C4-2B (cell line): ENCODE results near the gene CTSD.

Source experiments
- H3K27ac ChIP-seq: fragments of 450-650 bp; 2 replicates; pipeline ENCODE4 v1.5.1; 2017
- ZFX ChIP-seq: fragments of 450-650 bp; IDR thresholded peaks from 2 replicates; pipeline ENCODE4 v1.6.1; 2017
- TF ChIP-seq, protein P1 (sequence below): fragments of 450-650 bp; conservative IDR thresholded peaks from 2 replicates; pipeline ENCODE4 v1.5.1; 2017; ENCODE audit warnings: mild to moderate bottlenecking

The CTSD gene

DNA sequence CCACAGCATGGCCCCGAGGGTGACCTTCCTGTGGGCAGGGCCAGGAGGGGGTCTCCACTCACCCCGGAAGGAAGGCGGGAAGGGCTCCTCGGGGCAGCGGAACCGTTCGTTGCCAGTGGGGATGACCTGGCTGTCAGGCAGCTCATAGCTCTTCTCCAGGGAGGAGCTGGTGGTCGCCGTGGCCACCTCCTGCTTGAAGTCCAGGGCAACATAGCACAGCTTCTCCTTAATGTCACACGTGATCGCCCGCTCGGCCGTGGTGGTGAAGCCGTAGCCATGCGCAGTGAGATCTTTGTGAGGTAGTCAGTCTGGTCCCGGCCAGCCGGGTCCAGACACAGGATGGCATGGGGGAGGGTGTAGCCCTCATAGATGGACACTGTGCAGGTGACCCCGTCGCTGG, 39.5 kb upstream of the CTSD start:
- no peak overlapping the region for H3K27ac ChIP-seq
- TF ChIP-seq, protein P1, sequence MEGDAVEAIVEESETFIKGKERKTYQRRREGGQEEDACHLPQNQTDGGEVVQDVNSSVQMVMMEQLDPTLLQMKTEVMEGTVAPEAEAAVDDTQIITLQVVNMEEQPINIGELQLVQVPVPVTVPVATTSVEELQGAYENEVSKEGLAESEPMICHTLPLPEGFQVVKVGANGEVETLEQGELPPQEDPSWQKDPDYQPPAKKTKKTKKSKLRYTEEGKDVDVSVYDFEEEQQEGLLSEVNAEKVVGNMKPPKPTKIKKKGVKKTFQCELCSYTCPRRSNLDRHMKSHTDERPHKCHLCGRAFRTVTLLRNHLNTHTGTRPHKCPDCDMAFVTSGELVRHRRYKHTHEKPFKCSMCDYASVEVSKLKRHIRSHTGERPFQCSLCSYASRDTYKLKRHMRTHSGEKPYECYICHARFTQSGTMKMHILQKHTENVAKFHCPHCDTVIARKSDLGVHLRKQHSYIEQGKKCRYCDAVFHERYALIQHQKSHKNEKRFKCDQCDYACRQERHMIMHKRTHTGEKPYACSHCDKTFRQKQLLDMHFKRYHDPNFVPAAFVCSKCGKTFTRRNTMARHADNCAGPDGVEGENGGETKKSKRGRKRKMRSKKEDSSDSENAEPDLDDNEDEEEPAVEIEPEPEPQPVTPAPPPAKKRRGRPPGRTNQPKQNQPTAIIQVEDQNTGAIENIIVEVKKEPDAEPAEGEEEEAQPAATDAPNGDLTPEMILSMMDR, result no peak
- TF ChIP-seq ZFX, result no peak

DNA sequence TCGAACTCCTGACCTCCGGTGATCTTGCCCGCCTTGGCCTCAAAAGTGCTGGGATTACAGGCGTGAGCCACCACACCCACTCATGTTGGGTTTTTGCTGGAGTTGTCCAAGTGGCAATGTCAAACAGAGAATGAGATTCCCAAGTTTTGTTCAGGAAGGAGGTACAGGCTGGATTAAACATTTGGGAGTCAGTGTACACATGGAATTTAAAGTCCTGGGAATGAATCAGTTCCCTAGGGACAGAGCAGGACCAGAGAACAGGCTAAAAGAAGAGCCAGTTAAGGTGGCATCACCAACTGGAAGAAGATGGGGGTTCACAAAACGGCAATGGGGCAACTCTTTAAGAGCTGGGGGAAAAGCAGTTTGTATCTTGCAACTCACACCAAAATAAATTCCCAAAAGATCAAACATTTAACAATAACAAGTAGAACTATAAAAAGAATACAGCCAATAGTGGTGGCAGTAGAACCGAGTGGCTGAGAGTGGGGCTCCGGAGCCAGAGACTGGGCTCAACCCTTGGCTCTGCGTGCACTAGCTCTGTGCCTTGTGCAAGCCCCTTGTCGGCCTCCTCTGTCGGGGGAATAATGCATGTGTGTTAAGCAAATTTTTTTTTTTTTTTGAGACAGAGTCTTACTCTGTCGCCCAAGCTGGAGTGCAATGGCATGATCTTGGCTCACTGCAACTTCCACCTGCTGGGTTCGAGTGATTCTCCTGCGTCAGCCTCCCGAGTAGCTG, 33.8 kb upstream of the CTSD start:
- no peak overlapping the region for H3K27ac ChIP-seq
- no peak for TF ChIP-seq ZFX
- TF ChIP-seq, protein P1, result no peak

DNA sequence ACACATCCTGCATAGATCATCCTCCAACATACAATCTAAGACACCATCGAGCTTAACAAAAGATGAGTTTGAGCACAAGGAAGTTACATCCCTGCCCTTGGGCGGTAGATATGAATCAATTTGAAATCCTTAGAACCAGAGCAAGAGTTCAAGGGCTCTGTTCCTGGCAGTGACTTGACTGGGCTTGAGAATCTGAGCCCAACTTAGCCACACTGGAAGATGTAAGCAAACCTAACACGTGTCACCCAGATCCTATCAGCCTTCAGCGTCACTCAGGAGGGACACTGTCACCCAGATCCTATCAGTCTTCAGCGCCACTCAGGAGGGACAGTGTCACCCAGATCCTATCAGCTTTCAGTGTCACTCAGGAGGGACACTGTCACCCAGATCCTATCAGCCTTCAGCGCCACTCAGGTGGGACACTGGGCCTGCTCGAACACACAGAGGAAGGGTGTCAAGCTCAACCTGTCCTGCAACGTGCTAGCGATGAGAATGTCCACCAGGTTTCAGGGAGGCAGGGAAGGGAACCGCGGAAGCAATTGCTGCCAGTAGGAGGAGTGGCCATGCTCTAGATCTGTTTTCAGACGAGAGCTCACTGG, 32.8 kb upstream of the CTSD start:
- no peak for TF ChIP-seq ZFX
- TF ChIP-seq, protein P1, result no peak; the same call in 1 of the 2 replicates

DNA sequence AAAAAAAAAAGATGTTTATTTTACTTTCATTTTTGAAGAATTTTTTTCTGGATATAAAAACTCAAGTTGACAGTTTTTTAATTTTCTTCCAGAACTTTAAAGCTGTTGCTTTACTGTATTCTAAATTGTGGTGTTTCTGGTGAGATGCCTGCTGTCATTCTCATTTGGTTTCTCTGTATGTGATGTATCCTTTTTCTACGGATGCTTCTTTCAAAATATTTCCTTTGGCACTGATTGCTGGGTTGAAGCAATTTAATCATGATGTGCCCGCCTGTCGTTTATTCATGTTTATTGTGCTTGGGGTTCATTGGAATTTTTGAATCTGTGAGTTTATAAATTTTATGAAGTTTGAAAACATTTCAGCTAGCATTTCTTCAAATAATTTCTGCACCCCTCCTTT, 29.4 kb upstream of the CTSD start:
- no peak overlapping the region for H3K27ac ChIP-seq
- TF ChIP-seq ZFX, result no peak
- TF ChIP-seq, protein P1, result no peak

More for the DNA sequence above, 32.8 kb upstream of the CTSD start:
- H3K27ac ChIP-seq, result no peak overlapping the region

DNA sequence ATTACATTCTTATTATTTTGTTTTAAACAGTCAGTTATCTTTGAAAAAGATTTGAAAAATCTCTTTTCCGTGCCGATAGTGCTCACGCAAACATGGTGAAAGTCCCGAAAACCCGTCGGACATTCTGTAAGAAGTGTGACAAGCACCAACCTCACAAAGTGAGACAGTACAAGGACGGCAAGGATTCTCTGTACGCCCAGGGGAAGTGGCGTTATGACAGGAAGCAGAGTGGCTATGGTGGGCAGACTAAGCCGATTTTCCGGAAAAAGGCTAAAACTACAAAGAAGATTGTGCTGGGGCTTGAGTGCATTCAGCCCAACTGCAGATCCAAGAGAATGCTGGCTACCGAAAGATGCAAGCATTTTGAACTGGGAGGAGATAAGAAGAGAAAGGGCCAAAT, 28.7 kb upstream of the CTSD start:
- H3K27ac ChIP-seq, result no peak overlapping the region
- no peak for TF ChIP-seq ZFX
- TF ChIP-seq, protein P1, result no peak

DNA sequence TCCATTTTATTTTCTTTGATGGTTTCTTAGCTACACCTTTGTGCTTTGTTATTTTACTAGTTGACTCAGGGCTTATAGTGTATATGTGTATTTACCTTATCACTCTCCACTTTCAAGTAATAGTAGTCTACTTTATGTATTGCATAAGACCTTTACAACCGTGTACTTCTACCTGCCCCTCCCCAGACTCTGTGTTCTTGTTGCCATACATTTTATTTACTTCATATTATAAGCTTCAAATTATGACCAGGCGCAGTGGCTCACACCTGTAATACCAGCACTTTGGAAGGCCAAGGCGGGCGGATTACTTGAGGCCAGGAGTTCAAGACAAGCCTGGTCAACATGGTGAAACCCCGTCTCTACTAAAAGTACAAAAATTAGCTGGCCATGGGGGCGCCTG, 28.2 kb upstream of the CTSD start:
- H3K27ac ChIP-seq, result no peak overlapping the region
- TF ChIP-seq ZFX, result no peak
- TF ChIP-seq, protein P1, result no peak

DNA sequence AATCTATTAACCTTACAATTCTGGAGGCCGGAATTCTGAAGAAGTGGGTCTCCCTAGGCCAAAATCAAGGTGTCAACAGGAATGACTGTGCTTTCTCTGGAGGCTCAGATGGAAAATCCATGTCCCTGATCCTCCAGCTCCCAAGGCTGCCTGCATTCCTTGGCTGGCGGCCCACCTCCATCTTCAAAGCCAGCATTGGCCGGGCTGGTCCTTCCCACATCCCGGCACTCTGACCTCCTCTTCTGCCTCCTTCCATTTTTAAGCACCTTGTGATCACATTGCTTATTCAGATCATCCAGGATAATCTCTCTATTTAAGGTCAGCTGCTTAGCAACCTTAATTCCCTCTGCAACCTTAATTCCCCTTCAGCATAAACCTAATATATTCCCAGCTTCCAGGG, 22.7 kb upstream of the CTSD start:
- no peak overlapping the region for H3K27ac ChIP-seq
- TF ChIP-seq ZFX, result no peak
- TF ChIP-seq, protein P1, result no peak
